GM23248 (cell line): ENCODE results near the gene MSH3.

ENCODE experiments used
- EZH2 ChIP-seq: fragments of 200-600 bp; sonication (generic); IDR thresholded peaks from 2 replicates; pipeline ENCODE4 v1.6.1; 2018; ENCODE audit warnings: antibody characterized with exemption, mild to moderate bottlenecking; ENCODE audit not compliant: insufficient read depth, poor library complexity, severe bottlenecking
- EZH2phosphoT487 ChIP-seq: fragments of 200-600 bp; sonication (generic); IDR thresholded peaks from 2 replicates; pipeline ENCODE4 v1.6.1; 2018; ENCODE audit warnings: antibody characterized with exemption, moderate library complexity, mild to moderate bottlenecking, low read depth; ENCODE audit not compliant: insufficient read depth

DNA sequence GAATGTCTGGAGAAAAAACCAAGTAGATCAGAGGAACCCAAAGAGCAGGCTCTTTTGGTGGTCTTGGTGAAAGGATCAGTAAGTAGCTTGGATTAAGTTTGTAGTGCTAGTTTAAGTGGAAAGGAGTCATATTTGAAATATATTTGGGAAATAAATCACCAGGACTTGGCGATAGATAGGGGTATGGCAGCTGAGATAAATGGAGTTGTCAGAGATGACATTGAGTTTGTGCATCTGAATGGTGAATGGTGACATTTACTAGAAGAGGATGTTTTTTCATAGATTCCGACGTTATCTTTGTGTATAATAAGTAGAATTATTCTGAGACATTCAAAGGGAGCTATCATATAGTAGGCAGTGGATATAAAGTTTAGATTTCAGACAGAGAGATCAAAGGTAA, 162.1 kb downstream of the MSH3 start:
- TF ChIP-seq EZH2 (no peak), EZH2phosphoT487 (no peak)
